HG03432 (cell line): ENCODE data around the gene HMGN2.
A peak's percentile ranks its signal among the peaks of the same experiment; 100 is the strongest.
"Not testable (repeated sequence)": the region's sequence is repeated elsewhere in the genome, so short reads cannot be mapped to it uniquely, and the experiment has no call there.

Experiments
- ATAC-seq: cut with Tn5 transposase; IDR thresholded peaks from one replicate; pipeline ENCODE4 v1.9.1; 2021; ENCODE audit warnings: mild to moderate bottlenecking, moderate library complexity; ENCODE audit not compliant: unreplicated experiment

The HMGN2 gene

DNA sequence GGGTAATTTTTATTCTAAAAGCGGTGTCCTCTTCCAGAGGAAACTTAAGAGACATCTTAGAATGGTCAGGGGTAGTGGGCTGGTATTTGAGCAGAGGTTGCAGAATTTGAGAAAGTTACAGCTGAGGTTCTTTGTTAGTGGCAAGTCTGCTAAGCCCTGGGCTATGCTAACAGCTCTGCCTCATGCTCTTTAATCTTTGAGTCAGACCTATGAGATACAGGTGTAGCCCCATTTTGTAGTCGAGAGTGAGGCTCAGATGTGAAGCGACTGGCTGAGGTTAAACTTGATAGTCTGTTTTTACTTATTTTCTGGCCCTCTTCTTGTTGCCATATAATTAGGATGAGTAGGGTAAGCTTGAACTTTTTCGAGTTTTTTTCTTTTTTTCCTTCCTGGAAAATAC lies 4.7 kb downstream of the HMGN2 start:
- no peak for ATAC-seq

DNA sequence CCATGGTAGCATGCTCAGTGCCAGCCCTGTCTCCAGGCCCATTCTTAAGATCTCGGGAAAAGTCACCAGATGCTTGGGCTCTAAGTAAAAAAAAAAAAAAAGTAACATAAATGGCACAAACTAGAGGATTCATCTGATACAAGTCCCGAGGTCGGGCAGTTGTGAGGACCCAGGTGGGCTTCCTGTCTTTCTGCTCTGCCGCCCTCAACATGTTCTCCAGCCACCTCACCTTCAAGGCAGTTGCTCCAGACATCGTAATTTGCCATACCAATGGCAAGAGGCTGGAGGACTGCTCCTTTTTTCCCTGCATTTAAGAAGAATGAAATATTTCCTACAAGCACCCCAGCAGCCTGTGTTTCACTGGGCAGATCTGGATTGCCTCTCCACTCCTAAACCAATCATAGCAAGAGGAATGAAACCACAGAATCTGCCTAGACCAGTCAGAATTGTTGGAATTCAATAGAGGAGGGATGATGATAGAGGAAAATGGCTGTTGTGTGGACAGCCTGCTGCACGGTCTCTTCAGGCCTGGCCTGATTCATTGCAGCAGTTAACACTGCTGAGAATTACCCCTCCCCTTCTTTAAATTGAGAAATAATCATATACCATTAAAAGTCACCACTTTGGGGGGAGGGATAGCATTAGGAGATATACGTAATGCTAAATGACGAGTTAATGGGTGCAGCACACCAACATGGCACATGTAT lies 5.4 kb downstream of the HMGN2 start:
- ATAC-seq = no peak

DNA sequence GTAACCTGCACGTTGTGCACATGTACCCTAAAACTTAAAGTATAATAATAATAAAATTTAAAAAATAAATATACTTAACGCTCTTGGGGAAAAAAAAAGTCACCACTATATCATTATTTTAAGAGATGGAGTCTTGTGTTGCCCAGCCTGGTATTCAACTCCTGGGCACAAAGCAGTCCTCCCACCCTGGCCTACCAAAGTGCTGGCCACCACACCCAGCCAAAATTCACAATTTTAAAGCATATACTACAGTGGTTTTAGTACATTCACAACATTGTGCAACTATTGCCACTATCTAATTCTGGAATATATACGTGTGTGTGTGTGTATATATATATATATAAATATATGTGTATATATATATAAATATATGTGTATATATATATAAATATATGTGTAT lies 5.9 kb downstream of the HMGN2 start:
- ATAC-seq = no peak

DNA sequence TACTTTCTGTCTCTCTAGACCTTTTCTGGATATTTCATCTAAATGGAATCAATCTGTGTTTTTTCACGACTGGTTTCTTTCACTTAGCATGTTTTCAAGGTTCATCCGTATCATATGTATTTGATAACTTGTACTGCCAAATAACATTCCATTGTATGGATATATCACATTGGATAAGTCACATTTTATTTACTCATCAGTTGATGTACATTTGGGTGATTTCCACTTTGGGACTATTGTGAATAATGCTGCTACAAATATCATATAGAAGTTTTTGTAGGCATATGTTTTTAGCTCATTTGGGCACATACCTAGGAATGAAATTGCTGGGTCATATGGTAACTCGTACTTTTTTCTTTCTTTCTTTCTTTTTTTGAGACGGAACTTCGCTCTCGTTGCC lies 6.7 kb downstream of the HMGN2 start:
- no peak for ATAC-seq

DNA sequence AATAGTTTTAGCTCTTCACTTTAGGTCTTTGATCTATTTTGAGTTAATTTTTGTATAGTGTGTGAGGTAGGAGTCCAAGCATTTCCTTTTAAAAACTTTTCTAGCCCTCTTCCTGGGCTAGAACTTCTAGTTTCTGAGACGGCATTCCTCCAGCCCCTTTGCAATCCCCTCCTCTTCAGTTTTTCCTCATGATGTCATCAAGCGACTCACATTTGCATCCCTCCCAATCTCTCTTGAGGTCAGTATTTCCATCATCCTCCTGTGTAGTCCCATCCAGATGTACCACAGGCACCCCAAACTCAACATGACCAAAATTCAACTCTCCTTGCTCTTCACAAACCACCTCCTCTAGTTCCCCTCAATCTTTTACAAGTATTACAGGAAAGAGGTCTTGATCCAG lies 10.7 kb downstream of the HMGN2 start:
- ATAC-seq = no peak

DNA sequence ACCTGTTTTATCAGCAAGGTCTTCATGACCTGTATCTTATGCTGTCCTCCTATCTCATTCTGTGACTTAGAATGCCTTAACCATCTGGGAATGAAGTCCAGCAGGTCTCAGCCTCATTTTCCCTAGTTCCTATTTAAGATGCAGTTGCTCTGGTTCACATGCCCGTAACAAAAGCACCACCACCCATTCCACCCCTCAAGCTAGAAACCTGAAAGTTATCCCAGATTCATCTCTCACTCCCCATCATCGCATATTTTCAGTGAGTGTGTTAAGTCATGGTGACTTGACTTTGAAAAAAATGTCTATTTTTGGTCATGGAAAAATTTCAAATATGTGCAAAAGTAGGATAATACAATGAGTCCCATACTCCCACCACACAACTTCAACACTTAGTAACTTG lies 11.7 kb downstream of the HMGN2 start:
- ATAC-seq = no peak

DNA sequence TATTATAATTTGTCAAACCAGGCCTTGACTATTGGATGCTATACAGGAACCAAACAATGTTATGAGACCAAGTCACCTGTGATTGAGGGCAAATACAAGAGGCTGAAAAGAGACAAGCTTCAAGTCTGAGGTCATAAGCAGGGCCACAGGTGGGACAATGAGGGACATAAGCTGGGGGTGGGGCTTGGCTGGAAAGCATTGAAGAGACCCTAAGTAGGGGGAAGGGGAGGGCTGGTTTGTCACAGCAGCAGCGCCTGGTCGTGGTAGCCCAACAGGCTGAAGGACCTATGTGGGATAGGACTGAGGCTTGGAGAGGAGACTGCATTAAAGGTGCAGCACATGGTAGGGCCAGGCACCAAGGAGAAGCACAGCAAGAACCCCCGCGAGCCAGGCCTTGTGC lies 17.9 kb downstream of the HMGN2 start:
- no peak for ATAC-seq

DNA sequence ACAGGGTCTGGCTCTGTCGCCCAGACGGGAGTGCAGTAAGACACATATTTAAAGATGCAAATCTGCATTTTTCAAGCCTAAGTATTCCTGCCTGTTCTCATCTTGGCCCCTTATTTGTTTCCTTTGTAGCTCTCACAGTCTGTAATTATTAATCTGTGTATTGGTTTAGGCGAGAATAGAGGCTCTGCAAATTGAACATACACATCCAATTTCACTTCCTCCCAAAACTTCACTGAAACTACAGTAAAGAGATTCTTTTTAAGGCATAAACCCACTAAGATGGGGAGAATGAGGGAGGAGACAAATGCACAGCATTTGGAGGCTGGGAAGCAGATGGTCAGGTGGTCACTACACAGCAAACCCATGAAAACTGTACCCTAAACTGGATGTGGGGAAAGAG lies 21.0 kb downstream of the HMGN2 start:
- ATAC-seq = no peak

DNA sequence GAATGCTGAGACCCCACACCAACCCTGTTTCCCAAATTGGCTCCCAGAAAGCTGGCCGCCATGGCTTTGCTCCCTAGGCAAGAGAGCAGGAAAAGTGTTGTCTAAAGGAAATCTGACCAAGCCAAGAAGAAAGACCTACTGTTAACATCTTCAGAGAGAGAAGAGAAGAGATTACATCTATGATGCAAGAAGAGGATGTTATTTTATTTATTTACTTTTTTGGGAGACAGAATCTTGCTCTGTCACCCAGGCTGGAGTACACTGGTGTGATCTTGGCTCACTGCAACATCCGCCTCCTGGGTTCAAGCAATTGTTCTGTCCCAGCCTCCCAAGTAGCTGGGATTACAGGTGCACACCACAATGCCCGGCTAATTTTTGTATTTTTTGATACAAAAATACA lies 21.7 kb downstream of the HMGN2 start:
- ATAC-seq = no peak

DNA sequence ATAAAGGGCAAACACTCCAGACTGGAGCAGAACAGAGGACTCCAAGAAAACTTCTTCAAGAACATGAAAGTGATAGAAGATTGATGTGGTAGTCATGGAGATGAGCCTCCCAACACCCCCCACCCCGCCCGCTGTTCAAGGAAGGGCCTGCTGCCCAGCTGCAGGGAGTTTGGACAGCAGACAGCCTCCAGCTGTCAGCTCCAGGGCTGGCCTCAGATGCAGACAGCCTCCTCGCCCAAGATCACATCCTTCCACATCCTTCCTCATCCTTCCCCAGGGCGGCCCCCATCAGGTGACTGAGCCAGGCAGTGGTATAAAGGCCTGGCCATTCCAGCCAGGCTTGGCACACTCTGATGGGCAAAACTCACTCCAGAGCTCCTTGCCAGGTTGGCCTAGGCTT lies 24.6 kb downstream of the HMGN2 start:
- ATAC-seq = no peak

DNA sequence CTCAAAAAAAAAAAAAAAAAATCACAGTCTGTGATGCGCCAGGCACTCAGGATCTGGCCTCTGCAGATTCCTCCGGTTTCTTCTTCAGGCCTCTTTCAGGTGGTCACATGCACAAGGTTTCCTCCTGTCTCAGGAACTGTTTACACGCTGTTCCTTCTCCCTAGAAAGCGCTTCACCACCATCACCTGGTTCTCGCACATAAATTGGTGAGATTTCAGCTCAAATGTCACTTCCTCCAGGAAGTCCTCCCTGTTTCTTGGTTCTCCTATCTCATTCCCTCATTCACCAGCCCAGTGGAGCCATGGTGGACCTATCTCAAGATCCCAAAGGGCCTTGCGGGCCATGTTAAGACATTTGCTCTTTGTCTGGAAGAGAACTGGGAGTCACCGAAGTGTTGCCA lies 26.7 kb downstream of the HMGN2 start:
- no peak for ATAC-seq

DNA sequence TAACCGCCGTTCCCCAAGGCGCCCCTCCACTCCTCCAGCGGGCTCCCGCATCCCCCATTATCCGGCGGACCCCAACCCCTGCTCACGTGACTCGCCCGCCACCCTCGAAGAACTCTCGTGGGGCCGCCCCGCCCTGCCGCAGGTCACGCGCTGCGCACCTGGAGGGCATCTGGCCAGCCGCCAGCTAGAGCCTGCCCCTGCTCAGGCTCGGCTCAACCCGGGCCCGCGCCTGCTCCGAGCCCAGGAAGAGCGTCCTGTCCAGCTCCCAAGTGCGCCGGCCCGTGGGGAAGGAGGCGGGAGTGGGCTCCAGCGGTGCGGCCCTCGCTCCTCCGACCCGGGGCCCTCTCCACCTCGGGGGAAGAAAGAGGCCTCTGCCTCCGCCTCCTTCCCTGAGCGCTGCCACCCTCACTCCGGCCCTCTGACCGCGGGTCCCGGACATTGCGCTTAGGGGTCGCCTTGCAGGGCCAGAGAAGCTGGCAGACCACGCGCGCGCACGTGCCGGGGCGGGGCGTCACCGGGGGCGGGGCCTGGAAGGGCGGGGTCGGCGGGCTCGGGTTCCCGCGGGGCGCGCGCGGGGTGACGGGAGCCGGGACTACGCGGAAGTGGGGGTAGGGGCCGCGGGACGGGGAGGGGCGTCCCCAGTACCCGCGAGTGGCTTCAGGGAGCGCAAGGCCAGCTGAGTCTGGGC lies 28.4 kb downstream of the HMGN2 start:
- ATAC-seq = peak; percentile 69

DNA sequence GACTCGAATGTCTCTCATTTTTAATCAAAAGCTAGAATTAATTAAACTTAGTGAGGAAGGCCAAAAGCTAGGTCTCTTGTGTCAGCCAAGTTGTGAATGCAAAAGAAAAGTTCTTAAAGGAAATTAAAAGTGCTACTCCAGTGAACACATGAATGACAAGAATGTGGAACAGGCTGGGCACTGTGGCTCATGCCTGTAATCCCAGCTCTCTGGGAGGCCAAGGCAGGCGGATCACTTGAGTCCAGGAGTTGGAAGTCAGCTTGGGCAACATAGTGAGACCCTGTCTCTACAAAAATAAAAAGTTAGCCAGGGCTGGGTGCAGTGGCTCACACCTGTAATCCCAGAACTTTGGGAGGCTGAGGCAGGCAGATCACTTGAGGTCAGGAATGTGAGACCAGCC lies 38.5 kb downstream of the HMGN2 start:
- ATAC-seq = not testable (repeated sequence)

DNA sequence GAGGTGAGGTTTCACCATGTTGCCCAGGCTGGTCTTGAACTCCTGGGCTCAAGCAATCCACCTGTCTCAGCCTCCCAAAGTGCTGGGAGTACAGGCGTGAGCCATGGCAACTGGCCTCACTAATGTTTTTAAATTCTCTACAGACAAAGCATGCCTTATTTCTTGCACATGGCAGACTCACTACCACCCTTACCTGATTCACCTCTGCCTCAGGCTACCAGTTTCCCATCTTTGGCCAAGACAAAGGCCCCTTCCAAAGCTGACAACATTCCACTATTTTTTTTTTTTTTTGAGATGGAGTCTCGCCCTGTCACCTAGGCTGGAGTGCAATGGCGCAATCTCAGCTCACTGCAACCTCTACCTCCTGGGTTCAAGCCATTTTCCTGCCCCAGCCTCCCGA lies 43.6 kb downstream of the HMGN2 start:
- not testable (repeated sequence) for ATAC-seq

DNA sequence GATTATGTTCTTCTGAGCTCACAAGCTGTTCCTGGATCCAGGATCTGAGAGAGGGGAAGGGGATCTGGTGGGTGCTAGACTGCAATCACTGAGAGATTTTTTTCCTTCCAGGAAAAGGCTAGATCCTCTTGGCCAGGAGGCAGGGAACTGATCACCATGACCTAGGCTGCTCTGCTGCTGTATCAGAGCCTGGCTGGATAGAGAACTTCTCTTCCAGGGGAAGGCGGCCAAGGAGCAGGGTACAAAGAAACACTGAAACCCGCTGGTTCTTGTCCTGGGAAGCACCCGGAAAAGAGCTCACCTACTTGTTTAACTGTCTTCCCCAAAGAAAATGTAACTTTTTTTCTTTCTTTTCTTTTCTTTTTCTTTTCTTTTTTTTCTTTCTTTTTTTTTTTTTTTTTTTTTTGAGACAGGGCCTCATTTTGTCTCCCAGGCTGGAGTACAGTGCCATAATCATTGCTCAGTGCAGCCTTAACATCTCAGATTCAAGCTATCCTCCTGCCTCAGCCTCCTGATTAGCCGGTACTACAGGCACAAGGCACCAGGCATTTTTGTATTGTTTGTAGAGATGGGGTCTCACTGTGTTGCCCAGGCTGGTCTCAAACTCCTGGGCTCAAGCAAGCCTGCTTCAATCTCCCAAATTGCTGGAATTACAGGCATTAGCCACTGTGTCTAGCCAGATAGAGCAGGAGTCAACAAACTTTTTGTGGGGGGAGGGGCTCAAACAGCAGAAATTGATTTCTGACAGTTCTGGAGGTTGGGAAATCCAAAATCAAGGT lies 44.9 kb downstream of the HMGN2 start:
- no peak for ATAC-seq

DNA sequence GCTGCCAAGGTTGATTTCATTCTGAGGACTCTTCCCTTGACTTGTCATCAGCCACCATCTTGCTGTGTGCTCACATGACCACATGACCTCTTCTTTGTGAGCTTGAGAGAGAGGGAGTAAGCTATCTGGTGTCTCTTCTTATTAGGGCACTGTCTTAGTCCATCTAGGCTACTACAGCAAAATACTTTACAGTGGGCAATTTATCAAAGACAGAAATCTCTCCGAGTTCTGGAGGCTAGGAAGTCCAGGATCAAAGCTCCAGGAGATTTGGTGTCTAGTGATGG lies 45.5 kb downstream of the HMGN2 start:
- no peak for ATAC-seq

DNA sequence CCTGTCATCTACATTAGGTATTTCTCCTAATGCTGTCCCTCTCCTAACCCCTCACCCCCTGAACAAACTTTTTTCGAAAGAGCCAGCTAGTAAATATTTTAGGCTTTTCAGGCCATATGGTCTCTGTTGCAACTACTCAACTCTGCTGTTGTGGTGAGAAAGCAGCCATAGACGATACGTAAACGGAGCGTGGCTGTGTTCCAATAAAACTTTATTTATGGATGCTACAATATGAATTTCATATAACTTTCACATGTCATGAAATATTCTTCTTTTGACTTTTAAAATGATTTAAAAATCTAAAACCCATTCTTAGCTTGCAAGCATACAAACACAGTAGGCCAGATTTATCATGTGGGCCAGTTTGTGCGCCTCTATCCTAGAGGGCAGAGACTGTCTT lies 46.1 kb downstream of the HMGN2 start:
- no peak for ATAC-seq

DNA sequence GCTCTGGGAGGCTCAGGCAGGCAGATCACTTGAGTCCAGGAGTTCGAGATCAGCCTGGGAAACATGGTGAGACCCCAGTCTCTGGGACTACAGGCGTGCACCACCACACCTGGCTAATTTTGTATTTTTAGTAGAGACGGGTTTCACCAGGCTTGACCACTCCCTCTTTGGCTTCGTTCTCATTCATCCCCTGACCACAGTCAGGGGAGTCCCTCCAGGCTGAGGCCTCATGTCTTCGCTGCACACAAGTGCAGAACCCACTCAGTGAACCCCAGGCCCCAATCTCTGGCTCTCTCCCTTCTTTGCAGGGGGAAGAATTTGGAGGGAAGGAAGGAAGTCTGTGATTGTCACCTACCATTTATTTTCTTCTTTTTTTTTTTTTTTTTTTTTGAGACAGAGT lies 48.1 kb downstream of the HMGN2 start:
- ATAC-seq = no peak

DNA sequence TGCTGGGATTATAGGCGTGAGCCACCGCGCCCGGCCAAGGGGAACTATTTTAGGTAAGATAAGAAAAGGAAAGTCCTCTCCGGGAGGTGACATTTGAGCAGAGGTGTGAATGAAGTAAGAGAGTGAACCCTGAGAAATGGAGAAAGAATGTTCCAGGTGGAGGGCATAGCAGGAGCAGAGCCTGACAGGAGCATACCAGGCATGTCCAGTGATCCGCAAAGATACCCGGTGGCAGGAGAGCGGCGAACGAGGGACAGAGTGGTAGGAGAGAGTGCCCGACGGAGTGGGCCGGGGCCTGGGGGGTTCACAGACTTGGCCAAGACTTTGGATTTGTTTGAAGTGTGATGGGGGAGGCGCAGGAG lies 49.4 kb downstream of the HMGN2 start:
- ATAC-seq = no peak

DNA sequence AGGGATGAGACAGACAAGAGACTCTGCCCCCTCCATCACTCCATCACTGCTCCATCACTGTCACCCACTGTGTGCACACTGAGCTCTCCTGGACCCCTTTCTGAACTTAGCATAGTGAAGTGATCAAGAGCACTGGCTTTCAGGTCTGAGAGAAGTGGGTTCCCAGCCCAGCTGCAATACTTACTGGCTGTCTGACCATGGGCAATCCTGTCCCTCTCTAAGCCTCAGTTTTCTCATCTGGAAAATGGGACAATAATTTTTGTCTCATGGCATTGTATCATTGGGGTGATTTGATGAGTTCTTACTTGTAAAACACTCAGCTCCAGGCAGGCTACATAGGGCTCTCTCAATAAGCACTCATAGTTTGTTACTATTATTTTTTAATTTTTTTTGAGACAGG lies 49.8 kb downstream of the HMGN2 start:
- ATAC-seq = no peak

DNA sequence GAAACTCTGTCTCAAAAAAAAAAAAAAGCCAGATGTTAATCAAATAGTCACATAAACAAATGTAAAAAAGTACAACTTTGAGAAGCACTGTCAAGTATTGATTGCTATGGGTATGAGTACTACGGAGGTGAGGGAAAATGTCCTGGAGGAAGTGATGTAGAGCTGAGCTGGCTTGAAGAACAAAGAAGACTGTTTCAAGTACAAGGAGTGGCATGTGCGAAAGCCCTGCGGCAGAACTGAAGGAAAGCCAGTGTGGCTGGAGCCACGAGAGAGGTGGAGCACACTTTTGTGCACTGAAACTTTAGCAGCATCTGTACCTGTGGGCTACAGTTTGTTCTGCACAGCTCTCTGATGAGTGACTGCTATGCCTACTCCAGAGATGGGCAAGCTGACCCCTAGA lies 51.9 kb downstream of the HMGN2 start:
- ATAC-seq = no peak
